DOHH2 (cell line): ENCODE data around the gene CDC37.

Experiments used
- EZH2phosphoT487 ChIP-seq: fragments of 200-600 bp; sonication (generic); IDR thresholded peaks from 2 replicates; pipeline ENCODE4 v1.6.1; 2017; ENCODE audit warnings: borderline replicate concordance, mild to moderate bottlenecking, antibody characterized with exemption, low read length, moderate library complexity, mixed read lengths
- TF ChIP-seq, protein P1 (sequence below): fragments of 200-600 bp; sonication (generic); IDR thresholded peaks from one replicate; pipeline ENCODE4 v1.5.1; 2014; ENCODE audit warnings: antibody characterized with exemption, mild to moderate bottlenecking, low read depth, low read length; ENCODE audit not compliant: poor library complexity, severe bottlenecking

DNA sequence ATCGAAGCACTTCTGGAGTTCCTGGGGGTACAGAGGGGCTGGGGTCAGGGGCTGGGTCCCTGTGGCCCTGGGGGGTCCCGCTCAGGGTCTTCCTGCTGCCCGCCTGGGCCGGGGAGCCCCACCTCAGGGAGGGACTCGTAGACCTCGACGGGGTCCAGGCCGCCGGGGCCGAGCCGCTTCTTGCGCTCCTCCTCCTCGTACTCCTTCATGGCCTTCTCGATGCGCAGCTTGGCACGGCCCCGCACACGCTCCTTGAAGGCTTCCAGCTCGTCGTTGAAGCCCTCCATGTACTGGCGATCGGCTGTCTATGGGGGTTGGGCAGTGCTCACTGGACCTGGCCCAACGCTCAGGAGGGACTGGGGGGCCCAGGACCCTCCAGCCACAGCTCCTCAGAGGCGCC lies 10.2 kb downstream of the CDC37 start:
- TF ChIP-seq, protein P1, sequence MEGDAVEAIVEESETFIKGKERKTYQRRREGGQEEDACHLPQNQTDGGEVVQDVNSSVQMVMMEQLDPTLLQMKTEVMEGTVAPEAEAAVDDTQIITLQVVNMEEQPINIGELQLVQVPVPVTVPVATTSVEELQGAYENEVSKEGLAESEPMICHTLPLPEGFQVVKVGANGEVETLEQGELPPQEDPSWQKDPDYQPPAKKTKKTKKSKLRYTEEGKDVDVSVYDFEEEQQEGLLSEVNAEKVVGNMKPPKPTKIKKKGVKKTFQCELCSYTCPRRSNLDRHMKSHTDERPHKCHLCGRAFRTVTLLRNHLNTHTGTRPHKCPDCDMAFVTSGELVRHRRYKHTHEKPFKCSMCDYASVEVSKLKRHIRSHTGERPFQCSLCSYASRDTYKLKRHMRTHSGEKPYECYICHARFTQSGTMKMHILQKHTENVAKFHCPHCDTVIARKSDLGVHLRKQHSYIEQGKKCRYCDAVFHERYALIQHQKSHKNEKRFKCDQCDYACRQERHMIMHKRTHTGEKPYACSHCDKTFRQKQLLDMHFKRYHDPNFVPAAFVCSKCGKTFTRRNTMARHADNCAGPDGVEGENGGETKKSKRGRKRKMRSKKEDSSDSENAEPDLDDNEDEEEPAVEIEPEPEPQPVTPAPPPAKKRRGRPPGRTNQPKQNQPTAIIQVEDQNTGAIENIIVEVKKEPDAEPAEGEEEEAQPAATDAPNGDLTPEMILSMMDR: no peak
- TF ChIP-seq EZH2phosphoT487: no peak
